SH-SY5Y (cell line): ENCODE measurements around the gene RGS2.
A peak's percentile ranks its signal among the peaks of the same experiment; 100 is the strongest.

Source experiments
- GATA2 ChIP-seq: IDR thresholded peaks from 2 replicates; pipeline ENCODE4 v1.6.1; 2011; ENCODE audit warnings: mild to moderate bottlenecking, low read depth, low read length
- GATA3 ChIP-seq: IDR thresholded peaks from 2 replicates; pipeline ENCODE4 v1.6.1; 2011; ENCODE audit warnings: low read depth, mild to moderate bottlenecking, low read length, moderate library complexity

RGS2 gene

GRCh38 chr1:192784397-192784796 lies 24.4 kb upstream of the RGS2 start:
- TF ChIP-seq GATA3 (no peak), GATA2 (no peak)

GRCh38 chr1:192786576-192786975 lies 22.3 kb upstream of the RGS2 start:
- TF ChIP-seq GATA3 (no peak), GATA2 (no peak)

GRCh38 chr1:192787914-192788585 lies 20.8 kb upstream of the RGS2 start:
- TF ChIP-seq GATA2 (no peak), GATA3 (no peak)

- TF ChIP-seq GATA2 (no peak), GATA3 (no peak)
Measured at GRCh38 chr1:192789871-192790270, 19.0 kb upstream of the RGS2 start.

- TF ChIP-seq GATA3 = no peak
- TF ChIP-seq GATA2 = no peak
Measured at GRCh38 chr1:192792628-192793027, 16.2 kb upstream of the RGS2 start.

GRCh38 chr1:192793983-192794767 lies 14.7 kb upstream of the RGS2 start:
- TF ChIP-seq GATA3 (no peak), GATA2 (no peak)

- TF ChIP-seq GATA3 (no peak), GATA2 (no peak)
Measured at GRCh38 chr1:192794768-192795035, 14.1 kb upstream of the RGS2 start.

- TF ChIP-seq GATA3 (no peak), GATA2 (no peak)
Measured at GRCh38 chr1:192795916-192796618, 12.8 kb upstream of the RGS2 start.

- TF ChIP-seq GATA2 = no peak
- TF ChIP-seq GATA3 = no peak
Measured at GRCh38 chr1:192797143-192797542, 11.7 kb upstream of the RGS2 start.

- TF ChIP-seq GATA3 (no peak), GATA2 (no peak)
Measured at GRCh38 chr1:192797891-192798290, 10.9 kb upstream of the RGS2 start.

- TF ChIP-seq GATA3 (no peak), GATA2 (no peak)
Measured at GRCh38 chr1:192801451-192801850, 7.4 kb upstream of the RGS2 start.

- no peak for TF ChIP-seq GATA2
- TF ChIP-seq GATA3 = no peak
Measured at GRCh38 chr1:192802406-192802805, 6.4 kb upstream of the RGS2 start.

GRCh38 chr1:192803501-192803900 lies 5.3 kb upstream of the RGS2 start:
- TF ChIP-seq GATA3 = no peak
- TF ChIP-seq GATA2 = no peak

GRCh38 chr1:192805832-192806323 lies 3.0 kb upstream of the RGS2 start:
- TF ChIP-seq GATA2 (peak; percentile 72; the same call in 1 of the 2 replicates), GATA3 (peak; percentile 81)
